EH (cell line): ENCODE measurements around the gene ENTPD3.
A peak's percentile ranks its signal among the peaks of the same experiment; 100 is the strongest.
"Not testable (repeated sequence)": the region's sequence is repeated elsewhere in the genome, so short reads cannot be mapped to it uniquely, and the experiment has no call there.

Source experiments
- DNase-seq: peaks from one replicate; pipeline ENCODE4 v3.0.0-alpha.2; 2015; ENCODE audit warnings: low read depth

ENTPD3 gene

GRCh38 chr3:40407007-40407406, 20.0 kb downstream of the ENTPD3 start:
- DNase-seq = no peak

- no peak for DNase-seq
Measured at GRCh38 chr3:40407611-40408010, 20.6 kb downstream of the ENTPD3 start.

- DNase-seq = no peak
Measured at GRCh38 chr3:40414270-40414669, 27.3 kb downstream of the ENTPD3 start.

- peak; percentile 4 for DNase-seq
Measured at GRCh38 chr3:40417845-40418543, 31.0 kb downstream of the ENTPD3 start.

GRCh38 chr3:40422861-40423260, 35.9 kb downstream of the ENTPD3 start:
- DNase-seq = no peak

- DNase-seq = no peak
Measured at GRCh38 chr3:40427045-40427669, 40.2 kb downstream of the ENTPD3 start.

GRCh38 chr3:40432793-40433192, 45.8 kb downstream of the ENTPD3 start:
- DNase-seq = no peak

- no peak for DNase-seq
Measured at GRCh38 chr3:40437889-40438288, 50.9 kb downstream of the ENTPD3 start.

GRCh38 chr3:40445062-40445461, 58.1 kb downstream of the ENTPD3 start:
- no peak for DNase-seq

- DNase-seq = no peak
Measured at GRCh38 chr3:40445880-40446279, 58.9 kb downstream of the ENTPD3 start.

GRCh38 chr3:40450438-40450837, 63.5 kb downstream of the ENTPD3 start:
- no peak for DNase-seq

GRCh38 chr3:40451551-40451950, 64.6 kb downstream of the ENTPD3 start:
- no peak for DNase-seq

GRCh38 chr3:40452057-40452456, 65.1 kb downstream of the ENTPD3 start:
- DNase-seq = no peak

GRCh38 chr3:40452562-40452875, 65.5 kb downstream of the ENTPD3 start:
- DNase-seq = no peak

GRCh38 chr3:40452876-40453730, 66.1 kb downstream of the ENTPD3 start:
- peak; percentile 99 for DNase-seq

GRCh38 chr3:40453933-40454332, 66.9 kb downstream of the ENTPD3 start:
- DNase-seq = no peak

GRCh38 chr3:40455328-40455727, 68.3 kb downstream of the ENTPD3 start:
- no peak for DNase-seq

- no peak for DNase-seq
Measured at GRCh38 chr3:40456279-40456939, 69.4 kb downstream of the ENTPD3 start.

- DNase-seq = peak; percentile 96
Measured at GRCh38 chr3:40456940-40457823, 70.2 kb downstream of the ENTPD3 start, which contains the start of gene RPL14. RPL14 (plus strand) TSS chr3:40457339; CDS start chr3:40457472, 133 bp downstream.

- DNase-seq = no peak
Measured at GRCh38 chr3:40458473-40458872, 71.5 kb downstream of the ENTPD3 start.

GRCh38 chr3:40460481-40460880, 73.5 kb downstream of the ENTPD3 start:
- DNase-seq = not testable (repeated sequence)
